SIG-M5 treated with dmso at 0.1 percent for 504 hours (cell line): ENCODE measurements around the gene NFKBIL1.
"Not testable (repeated sequence)": the region's sequence is repeated elsewhere in the genome, so short reads cannot be mapped to it uniquely, and the experiment has no call there.

Experiments used
- DNase-seq: peaks from one replicate; lab custom pipeline; 2025; ENCODE audit not compliant: unreplicated experiment; lab: John Stamatoyannopoulos, UW

The NFKBIL1 gene, protein sequence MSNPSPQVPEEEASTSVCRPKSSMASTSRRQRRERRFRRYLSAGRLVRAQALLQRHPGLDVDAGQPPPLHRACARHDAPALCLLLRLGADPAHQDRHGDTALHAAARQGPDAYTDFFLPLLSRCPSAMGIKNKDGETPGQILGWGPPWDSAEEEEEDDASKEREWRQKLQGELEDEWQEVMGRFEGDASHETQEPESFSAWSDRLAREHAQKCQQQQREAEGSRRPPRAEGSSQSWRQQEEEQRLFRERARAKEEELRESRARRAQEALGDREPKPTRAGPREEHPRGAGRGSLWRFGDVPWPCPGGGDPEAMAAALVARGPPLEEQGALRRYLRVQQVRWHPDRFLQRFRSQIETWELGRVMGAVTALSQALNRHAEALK

DNA sequence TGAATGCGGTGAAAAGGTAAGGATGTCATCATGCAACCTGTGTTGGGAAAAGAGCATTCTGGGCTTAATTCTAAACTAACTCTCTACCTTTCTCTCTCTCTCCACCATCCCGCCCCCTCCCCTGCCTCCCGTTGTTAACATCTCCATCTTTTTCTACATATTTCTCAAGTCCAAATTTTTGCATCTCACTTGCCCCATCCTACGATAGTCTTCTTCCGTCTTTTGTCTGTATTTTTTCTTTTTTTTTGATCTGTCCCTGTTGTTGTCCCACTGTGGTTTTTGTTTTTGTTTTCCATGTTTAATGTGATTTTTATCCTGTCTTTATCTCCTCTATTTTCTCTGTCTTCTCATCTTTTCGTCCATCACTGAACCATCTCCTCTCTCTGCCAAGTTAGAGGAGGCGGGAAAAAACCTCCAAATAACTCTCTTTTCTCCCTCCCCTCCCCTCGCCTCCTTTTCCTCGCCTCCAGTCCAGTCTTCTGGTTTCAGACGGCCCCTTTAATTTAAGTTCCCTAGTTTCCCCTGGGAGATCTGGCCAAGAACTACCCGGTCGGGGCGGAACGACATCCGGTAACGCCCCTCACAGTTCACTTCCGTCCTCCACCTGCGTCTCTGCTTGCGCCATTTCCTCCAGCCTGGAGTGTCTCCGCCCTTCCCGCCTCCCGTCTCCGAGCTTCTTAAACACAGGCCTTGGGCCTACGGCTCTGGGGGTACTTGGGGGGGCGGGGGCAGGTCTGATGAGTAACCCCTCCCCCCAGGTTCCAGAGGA lies at the start of gene NFKBIL1:
Gene NFKBIL1, plus strand, starts transcription at position 651 of the 769 bp plus-strand sequence. Its CDS starts 87 bp downstream, at position 738.
- DNase-seq = peak; percentile 99

DNA sequence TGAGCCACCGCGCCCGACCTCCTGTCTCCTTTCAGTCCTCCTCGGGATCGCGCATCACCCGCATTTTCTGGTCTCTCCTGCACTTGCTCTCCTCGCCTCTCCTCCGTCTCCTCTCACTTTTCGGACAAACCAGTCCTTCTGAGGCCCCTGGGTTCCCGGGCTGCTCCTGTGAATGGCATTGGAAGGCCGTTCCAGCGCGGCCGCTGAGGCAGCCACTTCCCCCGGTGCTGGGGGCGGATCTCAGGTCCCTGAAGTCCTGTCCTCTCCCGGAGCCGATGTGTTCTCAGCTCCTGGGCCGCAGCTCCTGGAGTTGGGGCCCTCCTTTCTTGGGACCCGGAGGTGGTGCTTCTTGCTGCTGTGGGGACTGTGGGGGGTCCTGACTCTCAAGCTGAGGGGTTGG lies 48.7 kb upstream of the NFKBIL1 start:
- no peak for DNase-seq

DNA sequence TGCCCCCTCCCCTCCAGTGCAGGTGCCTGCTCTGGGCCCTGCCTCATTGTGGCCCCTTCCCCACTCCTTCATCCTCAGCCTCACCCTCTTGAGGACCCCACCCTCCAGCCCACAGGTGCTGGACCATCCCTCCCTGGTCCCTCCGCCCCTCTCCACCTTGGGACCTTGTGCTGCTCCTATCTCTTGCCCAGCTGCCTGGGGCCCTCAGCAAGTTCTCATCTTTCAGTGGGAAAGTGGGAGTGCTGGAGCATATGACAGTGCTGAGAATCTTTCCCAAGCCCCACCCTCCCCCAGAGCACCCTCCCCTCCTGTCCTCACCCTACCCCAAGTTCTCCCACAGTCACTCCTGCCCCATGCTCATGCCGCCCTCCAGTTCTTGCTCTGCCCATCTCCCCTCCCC lies 47.8 kb upstream of the NFKBIL1 start:
- DNase-seq = not testable (repeated sequence)

DNA sequence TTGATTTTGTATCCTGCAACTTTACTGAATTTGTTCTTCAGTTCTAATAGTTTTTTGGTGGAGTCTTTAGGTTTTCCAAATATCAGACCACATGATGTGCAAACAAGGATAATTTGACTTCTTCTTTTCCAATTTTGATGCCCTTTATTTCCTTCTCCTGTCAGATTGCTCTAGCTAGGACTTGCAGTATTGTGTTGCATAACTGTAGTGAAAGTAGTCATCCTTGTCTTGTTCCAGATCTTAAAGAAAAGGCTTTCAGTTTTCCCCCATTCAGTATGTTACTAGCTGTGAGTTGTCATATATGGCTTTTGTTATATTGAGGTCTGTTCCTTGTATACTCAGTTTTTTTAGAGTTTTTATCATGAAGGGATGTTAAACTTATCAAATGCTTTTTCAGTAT lies 44.8 kb upstream of the NFKBIL1 start:
- DNase-seq = no peak

DNA sequence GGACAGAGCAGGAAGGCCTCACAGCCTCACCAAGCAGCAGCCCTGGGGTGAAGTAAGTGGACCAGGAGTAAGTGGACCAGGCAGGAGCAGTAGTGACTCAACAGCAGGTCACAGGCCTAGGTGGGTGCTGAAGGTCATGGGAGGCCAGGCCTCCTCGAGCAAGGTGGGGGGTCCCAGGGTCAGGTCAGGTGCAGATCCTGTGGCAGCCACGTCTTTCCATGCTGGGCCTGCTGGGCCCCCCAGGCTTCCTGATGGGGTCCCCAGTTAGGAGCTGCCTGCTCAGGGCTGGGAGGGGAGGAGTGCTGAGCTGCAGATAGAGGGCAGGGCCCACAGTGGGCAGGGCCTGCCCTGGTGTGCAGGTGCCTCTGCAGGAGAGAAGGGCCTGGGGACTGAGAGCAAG lies 38.4 kb upstream of the NFKBIL1 start:
- not testable (repeated sequence) for DNase-seq

DNA sequence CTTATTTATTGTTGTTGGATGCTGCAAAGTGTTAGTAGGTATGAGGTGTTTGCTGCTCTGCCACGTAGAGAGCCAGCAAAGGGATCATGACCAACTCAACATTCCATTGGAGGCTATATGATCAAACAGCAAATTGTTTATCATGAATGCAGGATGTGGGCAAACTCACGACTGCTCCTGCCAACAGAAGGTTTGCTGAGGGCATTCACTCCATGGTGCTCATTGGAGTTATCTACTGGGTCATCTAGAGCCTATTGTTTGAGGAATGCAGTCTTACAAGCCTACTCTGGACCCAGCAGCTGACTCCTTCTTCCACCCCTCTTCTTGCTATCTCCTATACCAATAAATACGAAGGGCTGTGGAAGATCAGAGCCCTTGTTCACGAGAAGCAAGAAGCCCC lies 37.4 kb upstream of the NFKBIL1 start:
- DNase-seq = peak; percentile 47

DNA sequence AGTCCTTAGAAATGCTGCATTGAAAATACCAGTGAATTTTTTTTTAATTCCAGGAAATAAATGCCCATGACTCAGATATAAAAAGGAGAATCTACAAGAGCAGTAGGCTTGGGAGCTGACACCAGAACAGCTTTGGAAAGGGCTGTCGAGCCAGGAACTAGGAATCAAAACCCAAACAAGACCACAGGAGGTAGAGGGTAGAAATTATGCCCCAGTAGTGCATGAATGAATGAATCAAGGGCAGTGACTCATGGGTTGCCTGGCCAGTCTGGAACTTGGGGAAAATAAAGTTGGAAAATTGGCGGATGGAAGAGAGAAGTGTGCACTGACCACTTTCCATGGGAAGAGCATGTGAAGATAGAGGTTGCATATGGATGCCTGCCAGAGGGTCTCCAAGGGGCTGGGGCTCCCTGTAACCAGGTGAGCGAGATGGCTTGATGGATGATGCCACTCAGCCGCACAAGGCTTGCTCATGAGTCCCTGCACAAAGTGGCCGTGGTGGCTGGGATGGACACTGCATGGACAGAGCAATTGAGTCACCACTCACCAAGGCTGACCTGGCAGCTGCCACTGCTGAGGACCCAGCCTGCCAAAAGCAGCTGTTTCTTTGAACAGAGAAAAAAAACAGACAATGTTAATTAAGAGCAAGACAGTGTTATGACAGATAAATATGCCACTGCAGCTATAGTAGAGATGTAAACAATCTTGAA lies 33.8 kb upstream of the NFKBIL1 start:
- DNase-seq = no peak

DNA sequence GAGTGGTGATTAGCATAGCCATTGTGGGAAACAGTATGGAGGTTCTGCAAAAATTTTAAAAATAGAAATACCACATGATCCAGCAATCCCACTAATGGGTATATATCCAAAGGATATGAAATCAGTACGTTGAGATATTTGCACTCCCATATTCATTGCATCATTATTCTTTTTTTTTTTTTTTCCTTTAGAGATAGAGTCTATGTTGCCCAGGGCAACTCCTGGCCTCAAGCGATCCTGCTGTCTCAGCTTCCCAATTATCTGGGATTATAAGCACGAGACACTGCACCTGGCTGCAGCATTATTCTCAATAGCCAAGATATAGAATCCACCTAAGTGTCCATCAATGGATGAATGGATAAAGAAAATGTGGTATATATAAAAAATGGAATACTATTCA lies 25.6 kb upstream of the NFKBIL1 start:
- no peak for DNase-seq

DNA sequence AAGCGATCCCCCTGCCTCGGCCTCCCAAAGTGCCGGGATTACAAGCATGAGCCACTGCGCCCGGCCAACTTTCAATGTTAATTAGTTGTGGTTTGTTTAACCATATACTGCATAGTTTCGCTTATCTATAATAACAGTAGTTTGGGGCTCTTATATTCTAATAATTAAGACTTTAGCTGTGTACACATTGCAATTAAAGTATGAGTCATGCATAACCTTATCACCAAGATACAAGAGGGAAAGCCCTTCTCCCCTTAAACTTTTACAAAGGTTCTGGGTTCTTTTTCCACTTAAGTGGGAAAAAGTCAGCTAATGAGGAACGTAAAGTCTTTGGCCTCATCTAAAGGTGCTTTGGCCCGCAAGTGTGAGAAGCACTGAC lies 21.9 kb upstream of the NFKBIL1 start:
- no peak for DNase-seq

DNA sequence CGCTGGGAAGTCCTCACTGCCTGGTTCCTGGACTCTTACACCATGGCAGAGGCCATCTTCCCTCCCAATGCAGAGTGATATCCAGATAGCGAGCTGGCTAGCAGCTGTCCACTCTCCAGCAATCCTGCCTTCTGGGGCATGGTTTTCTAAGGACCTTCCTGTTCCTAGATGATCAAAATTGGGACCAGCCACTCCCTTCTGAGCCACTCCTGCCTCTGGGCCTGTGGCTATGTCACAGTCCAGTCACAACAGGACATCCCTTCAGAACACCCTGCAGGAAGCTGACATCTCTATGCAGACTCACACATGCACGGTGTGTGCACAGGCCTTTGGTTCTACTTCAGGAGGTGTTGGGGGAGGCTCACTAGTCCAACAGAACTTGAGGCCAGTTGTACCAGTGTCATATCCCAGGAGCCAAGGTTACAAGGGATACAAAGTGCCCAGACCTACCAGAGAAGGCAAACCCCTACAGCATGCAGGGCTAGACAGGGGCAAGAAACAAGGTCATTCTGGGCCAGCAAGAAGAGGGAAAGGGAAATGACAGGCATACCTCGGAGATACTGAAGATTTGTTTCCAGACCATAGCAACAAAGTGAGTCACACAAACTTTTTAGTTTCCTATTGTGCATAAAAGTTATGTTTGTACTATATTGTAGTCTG lies 21.3 kb upstream of the NFKBIL1 start:
- no peak for DNase-seq

DNA sequence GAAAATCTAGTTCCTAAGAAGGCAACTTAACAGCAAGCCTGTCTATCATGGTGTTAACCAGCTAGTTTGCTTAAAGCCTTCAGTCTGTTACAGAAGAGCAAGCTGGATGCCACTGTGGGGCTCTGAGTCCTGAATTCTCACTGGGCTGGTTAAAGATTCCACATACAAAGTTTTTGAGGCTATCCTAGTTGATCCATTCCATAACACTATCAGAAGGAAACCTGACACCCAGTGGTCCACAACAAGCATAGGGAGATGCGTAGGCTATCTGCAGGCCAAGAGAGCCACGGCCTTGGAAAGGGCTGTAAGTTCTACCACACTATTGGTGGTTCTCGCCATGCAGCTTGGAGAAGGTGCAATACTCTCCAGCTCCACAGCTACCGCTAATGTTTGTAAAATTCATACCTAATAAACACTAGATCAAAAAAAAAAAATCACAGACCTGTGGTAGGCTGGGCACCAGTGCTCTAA lies 19.1 kb upstream of the NFKBIL1 start:
- DNase-seq = no peak

DNA sequence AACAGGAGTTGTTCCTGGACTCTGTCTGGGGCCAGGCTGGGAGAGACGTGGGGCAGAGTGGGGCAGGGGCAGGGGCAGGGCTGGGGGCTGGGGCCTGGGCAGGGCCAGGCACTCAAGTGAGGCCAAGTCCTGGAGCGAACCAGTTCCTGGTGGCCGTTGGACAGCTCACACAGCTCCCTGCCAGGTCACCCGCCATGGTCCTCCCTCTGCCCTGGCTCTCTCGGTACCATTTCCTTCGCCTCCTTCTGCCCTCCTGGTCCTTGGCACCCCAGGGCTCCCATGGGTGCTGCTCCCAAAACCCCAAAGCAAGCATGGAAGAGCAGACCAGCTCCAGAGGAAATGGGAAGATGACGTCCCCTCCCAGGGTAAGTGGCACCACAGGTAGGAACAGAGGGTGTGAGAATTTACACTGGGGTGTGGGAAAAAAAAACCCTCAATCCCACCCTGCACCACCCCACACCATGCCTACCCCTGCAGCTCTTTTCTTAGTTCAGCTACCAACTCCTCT lies 18.5 kb upstream of the NFKBIL1 start, which contains the start of gene MCCD1:
Gene MCCD1, plus strand, starts transcription at position 142 of the 508 bp plus-strand sequence. Its CDS starts 53 bp downstream, at position 195.
- DNase-seq = no peak

DNA sequence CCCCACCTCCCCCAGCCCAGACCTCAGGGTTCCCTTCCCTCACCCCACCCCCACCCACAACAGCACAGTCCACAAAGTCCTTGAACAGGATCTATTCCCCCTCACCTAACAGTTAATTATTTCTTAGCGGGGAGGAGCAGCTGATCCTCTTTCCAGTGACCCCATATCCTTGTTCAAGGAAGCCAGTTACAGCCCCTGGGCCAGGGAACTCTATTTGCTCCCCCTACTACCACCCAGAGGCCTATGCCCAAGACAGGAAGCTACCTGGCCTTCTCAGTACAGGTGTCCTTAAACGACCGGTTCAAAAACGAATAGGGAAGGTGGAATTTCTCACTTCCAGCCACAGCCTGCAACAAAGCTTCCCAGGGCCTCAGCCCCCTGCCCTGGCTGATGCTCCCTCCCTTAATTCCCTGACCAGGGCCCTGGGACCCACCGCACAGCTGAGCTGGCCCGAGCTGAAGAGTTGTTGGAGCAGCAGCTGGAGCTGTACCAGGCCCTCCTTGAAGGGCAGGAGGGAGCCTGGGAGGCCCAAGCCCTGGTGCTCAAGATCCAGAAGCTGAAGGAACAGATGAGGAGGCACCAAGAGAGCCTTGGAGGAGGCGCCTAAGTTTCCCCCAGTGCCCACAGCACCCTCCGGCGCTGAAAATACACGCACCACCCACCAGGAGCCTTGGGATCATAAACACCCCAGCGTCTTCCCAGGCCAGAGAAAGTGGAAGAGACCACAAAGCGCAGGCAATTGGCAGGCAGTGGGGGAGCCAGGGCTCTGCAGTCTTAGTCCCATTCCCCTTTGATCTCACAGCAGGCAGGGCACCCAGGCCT lies 17.9 kb upstream of the NFKBIL1 start:
- DNase-seq = no peak

DNA sequence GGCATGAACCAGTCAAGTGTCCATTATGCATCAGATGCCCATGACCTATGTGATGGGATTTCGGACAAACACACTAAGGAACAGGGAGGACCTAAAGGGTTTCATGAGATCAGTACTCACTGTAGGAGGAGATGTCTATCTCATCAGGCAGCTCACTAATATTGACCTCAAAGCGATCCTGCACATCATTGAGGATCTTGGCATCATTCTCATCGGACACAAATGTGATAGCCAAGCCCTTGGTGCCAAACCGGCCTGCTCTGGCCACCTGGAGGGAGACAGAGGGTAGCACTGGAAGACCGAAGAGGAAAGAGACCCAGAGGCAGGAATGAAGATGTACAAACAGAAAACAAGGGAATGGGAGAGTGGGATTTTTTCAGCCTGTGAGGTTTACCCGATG lies 16.7 kb upstream of the NFKBIL1 start:
- DNase-seq = no peak

DNA sequence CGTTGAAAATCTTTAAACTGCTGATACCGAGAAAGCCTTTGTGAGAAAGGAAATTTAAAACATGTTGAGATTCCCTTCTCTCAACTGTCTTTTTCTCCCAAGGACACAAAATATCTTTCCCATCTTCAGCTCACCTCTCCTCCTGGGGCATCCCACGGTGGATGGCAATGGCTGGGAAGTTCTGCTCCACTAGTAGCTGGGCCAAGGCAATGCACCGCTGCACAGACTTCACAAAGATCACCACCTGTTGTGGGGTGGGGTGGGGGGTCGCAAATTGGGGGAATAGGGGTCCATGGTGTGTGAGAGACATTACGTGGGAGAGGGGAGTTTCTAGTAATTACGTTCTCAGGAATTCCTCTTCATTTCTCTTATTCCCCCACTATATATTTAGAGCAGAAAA lies 16.2 kb upstream of the NFKBIL1 start:
- no peak for DNase-seq

DNA sequence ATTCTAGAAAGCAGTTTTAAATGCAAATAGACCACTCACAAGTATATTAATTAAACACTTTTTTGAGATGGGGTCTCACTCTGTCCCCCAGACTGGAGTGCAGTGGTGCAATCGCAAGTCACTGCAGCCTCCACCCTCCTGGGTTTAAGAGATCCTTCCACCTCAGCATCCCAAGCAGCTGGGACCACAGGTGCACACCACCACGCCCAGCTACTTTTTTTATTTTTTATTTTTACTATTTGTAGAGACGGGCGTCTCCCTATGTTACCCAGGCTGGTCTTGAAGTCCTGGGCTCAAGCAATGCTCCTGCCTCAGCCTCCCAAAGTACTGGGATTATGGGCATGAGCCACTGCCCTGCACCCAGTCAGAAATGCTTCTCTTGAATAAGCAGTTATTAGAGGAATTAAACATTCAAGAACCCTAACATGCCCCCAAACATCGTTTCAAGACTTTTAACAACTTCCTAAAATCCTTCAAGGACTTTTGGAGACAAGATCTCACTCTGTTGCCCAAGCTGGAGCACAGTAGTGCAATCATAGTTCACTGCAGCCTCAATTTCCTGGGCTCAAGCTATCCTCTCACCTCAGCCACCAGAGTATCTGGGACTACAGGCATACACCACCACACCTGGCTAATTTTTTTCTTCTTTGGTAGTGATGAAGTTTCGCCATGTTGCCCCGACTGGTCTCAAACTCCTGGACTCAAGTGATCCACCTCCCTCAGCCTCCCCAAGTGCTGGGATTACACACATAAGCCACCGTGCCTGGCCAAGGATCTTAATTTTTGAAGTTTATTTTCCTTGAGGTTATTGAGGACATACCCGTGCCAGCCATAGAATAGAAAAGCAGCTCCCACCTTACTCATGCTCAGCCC lies 15.4 kb upstream of the NFKBIL1 start:
- DNase-seq = no peak

DNA sequence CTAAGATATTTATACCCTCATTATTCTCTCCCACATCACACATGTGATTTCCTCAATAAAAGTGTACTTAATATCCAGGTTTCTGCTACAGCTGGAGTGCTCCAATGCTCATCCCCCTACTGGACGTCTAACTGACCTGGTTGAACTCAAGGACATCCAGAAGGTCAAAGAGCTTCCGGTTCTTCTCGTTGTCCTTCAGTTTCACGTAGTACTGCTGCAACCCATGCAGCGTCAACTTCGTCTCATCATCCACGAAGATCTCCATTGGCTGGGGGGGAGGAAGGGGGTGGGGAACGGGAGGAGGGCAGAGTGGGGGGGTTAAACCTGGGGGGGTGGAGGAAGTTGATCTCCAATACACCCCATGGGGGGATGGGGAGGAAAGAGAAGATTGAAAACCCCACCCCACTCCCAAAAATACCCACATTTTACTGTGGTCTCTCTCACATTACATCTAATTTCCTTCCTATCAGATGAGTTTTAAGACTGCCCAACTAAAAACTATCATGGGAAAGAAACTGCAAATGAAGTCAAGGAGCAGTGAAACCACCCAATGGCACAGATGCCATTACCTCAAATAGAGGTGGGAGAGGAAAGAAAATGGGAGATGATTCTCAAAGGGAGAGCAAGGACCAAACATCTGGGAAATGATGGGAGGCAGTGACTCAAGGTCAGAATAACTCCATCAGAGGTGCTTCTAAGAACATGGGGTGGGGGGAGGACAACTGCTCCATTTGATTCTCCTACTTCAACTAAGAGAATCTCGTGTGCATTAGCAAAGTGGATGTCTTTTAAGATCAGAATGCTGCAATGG lies 14.6 kb upstream of the NFKBIL1 start:
- no peak for DNase-seq

DNA sequence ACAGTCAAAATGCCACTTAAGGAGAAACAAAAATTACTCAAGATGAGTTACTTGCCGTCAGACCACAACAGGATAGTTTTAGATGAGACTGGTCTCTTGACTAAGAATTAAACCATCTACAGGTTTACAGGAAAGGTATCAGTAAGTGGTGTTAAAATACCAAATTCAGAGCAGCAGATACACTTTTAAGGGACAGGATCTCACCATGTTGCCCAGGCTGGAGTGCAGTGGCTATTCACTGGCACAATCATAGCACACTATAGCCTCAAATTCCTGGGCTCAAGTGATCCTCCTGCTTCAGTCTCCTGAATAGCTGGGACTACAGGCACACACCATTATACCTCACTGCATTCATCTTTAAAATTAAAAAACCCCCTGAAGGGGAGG lies 14.0 kb upstream of the NFKBIL1 start:
- no peak for DNase-seq
